ENCODE data around the gene CYB5R3.

DNA sequence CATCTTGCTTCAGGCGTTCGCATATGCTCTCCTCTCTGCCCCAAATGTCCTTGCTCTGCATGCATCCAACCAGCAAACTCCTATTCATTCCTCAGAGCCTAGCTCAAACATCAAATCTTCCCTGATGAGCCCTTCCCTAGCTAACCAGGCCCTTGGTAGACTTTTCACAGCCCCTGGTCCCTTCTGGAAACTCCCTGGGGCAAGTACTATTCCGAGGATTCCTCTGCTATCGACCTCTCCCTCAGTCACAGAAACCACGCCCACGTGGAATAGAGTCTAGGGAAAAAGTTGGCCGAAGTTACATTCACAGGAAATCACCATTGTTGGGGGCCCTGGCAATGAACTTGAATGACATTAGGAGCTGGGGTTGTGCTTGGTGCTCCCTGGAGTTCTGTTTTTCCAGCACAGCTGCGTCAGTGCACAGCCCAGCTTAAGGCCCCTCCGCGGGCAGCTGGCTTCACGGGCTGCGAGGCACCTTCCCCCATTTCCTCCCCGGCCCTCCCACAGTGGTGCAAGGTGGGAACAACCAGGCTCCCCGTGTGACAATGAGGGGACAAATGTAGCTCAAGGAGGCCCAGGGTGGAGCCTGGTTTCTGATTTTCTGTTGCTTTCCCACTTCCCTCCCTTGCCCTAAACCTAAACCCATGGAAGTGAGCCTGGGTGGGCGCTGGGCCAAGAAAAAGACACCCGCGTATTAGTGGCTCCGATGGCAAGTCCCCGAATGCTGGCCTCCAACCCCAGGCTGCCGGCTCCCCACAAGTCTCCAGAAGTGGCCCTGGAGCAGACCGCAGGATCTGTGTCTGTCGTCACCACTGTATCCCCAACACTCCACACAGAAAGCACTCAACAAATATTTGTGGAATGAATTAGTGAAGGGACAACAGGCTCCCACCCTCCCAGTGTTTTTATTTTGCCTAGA lies 4.5 kb downstream of the CYB5R3 start:
- no peak for TF ChIP-seq EP300 (IDR thresholded peaks at IDR 0.05; ENCODE audit: borderline replicate concordance)
- no peak for TF ChIP-seq NFIC (IDR thresholded peaks at IDR 0.05)

Data from Ishikawa (cell line).